HepG2 (cell line): ENCODE results near the gene WARS2. TPM values are rescaled to one million over a fixed set of nuclear protein-coding genes. Genes with fewer than 3 reads are reported as not detected.

Experiments
- ATAC-seq: fragments of 200-7000 bp; cut with Tn5 transposase; 3 replicates; pipeline ENCODE4 v1.9.1; 2020; ENCODE audit warnings: mild to moderate bottlenecking, moderate library complexity
- BruUV-seq: library from RNA; stranded (reverse); fragments of 400-500 nt; replicated peaks from 2 replicates; lab custom pipeline; 2021; lab: Mats Ljungman, UMichigan
- CTCF ChIA-PET: fragments of 300-600 bp; formaldehyde crosslinking; extraction: SDS; loops from one replicate; lab custom pipeline; 2021; ENCODE audit warnings: low total read pairs, inconsistent platforms, low intra/inter-chr PET ratio; lab: Yijun Ruan, JAX
- POLR2A ChIA-PET: fragments of 350-600 bp; sonication (Branson Sonifier 250); formaldehyde crosslinking; loops from one replicate; lab custom pipeline; 2020; ENCODE audit warnings: antibody characterized with exemption, inconsistent platforms; lab: Yijun Ruan, JAX
- DNase-seq: peaks from one replicate; pipeline ENCODE4 v3.0.0-alpha.2; 2015; ENCODE audit warnings: low spot score
- FAIRE-seq: peaks from 3 replicates; lab custom pipeline; 2011; peaks lifted over from hg19 to GRCh38; lab: Jason Lieb, UNC
- H2AFZ ChIP-seq: one replicate; pipeline ENCODE4 v1.6.1; 2011; ENCODE audit warnings: low read length, inconsistent platforms
- H3K27ac ChIP-seq: fragments of 300-600 bp; 3 replicates; pipeline ENCODE4 v1.8.0; 2011; ENCODE audit warnings: mixed run types, mild to moderate bottlenecking, mixed read lengths, low read length, inconsistent platforms; ENCODE audit not compliant: insufficient read depth; ENCODE audit errors: extremely low read length
- H3K27me3 ChIP-seq, 2 experiments: fragments of 200-600 bp in 1 of 2; 2 replicates in 1 of 2; 3 replicates in 1 of 2; pipeline versions ENCODE4 v1.6.0 to v1.8.0; 2011; ENCODE audit warnings: low read length in 2 of 2, mild to moderate bottlenecking in 2 of 2, moderate library complexity in 2 of 2, inconsistent platforms in 1 of 2; ENCODE audit not compliant: insufficient read depth in 2 of 2, control insufficient read depth in 1 of 2
- H3K36me3 ChIP-seq, 2 experiments: fragments of 200-600 bp in 1 of 2; replicated peaks in 1 of 2; 2 replicates in 1 of 2; 3 replicates in 1 of 2; pipeline versions ENCODE4 v1.5.1 to v1.8.0; 2011; ENCODE audit warnings: low read length in 2 of 2, inconsistent platforms in 1 of 2; ENCODE audit not compliant: insufficient read depth in 2 of 2, control insufficient read depth in 1 of 2
- H3K4me1 ChIP-seq: 2 replicates; pipeline ENCODE4 v1.5.1; 2012; ENCODE audit warnings: low read length, inconsistent platforms; ENCODE audit not compliant: insufficient read depth
- H3K4me2 ChIP-seq: 2 replicates; pipeline ENCODE4 v1.6.0; 2011; ENCODE audit warnings: low read depth, low read length, inconsistent platforms
- H3K4me3 ChIP-seq, 3 experiments: fragments of 200-600 bp in 1 of 3; sonication (generic), shearing (Covaris generic) in 1 of 3; replicated peaks in 1 of 3; 2 replicates each; pipeline ENCODE4 v1.5.1; 2011 to 2016; ENCODE audit warnings: low read length in 3 of 3, inconsistent platforms in 2 of 3, low read depth in 2 of 3, mild to moderate bottlenecking in 2 of 3, control low read depth in 1 of 3, mixed read lengths in 1 of 3; ENCODE audit not compliant: insufficient read depth in 1 of 3
- H3K79me2 ChIP-seq: one replicate; pipeline ENCODE4 v1.6.1; 2011; ENCODE audit warnings: low read length, inconsistent platforms; ENCODE audit not compliant: insufficient read depth
- H3K9ac ChIP-seq: 2 replicates; pipeline ENCODE4 v1.6.0; 2011; ENCODE audit warnings: mild to moderate bottlenecking, low read depth, low read length, inconsistent platforms; ENCODE audit not compliant: insufficient read depth
- H3K9me3 ChIP-seq: 2 replicates; pipeline ENCODE4 v1.5.1; 2012; ENCODE audit warnings: mild to moderate bottlenecking, low read length
- H4K20me1 ChIP-seq: 2 replicates; pipeline ENCODE4 v1.6.0; 2011; ENCODE audit warnings: inconsistent platforms, mild to moderate bottlenecking, low read length, moderate library complexity; ENCODE audit not compliant: insufficient read depth
- ATF7-NPFF ChIP-seq: sonication (generic); formaldehyde crosslinking; IDR thresholded peaks from 2 replicates; pipeline ENCODE4 v1.8.1; 2023; ENCODE audit warnings: mild to moderate bottlenecking, low read depth, missing genetic modification reagents, moderate library complexity
- GFI1 ChIP-seq: sonication (generic); formaldehyde crosslinking; IDR thresholded peaks from 2 replicates; pipeline ENCODE4 v1.5.0; 2020; ENCODE audit warnings: missing genetic modification reagents, mild to moderate bottlenecking, borderline replicate concordance
- KAT8 ChIP-seq: IDR thresholded peaks from 2 replicates; pipeline ENCODE4 v1.6.1; 2016; ENCODE audit warnings: missing genetic modification reagents, missing compliant biosample characterization
- KDM4B ChIP-seq: sonication (generic); formaldehyde crosslinking; IDR thresholded peaks from 2 replicates; pipeline ENCODE4 v1.4.0; 2020; ENCODE audit warnings: missing genetic modification reagents
- POGK ChIP-seq: sonication (generic); formaldehyde crosslinking; conservative IDR thresholded peaks from 2 replicates; pipeline ENCODE4 v1.8.0; 2022; ENCODE audit warnings: mild to moderate bottlenecking, moderate library complexity, missing genetic modification reagents
- PRDM10 ChIP-seq: sonication (generic); formaldehyde crosslinking; IDR thresholded peaks from 2 replicates; pipeline ENCODE4 v1.4.0; 2020; ENCODE audit warnings: low read depth, missing genetic modification reagents
- RFX3 ChIP-seq: IDR thresholded peaks from 2 replicates; pipeline ENCODE4 v1.6.1; 2016; ENCODE audit warnings: missing biosample characterization, missing genetic modification reagents
- SRF ChIP-seq: IDR thresholded peaks from 2 replicates; pipeline ENCODE4 v1.6.1; 2011; ENCODE audit warnings: mild to moderate bottlenecking, low read depth, low read length, moderate library complexity
- THAP9 ChIP-seq: sonication (generic); formaldehyde crosslinking; IDR thresholded peaks from 2 replicates; pipeline ENCODE4; 2020; ENCODE audit warnings: missing genetic modification reagents, mild to moderate bottlenecking, borderline replicate concordance
- XBP1 ChIP-seq: sonication (generic); formaldehyde crosslinking; IDR thresholded peaks from 2 replicates; pipeline ENCODE4 v1.5.0; 2020; ENCODE audit warnings: missing genetic modification reagents
- ZFY ChIP-seq: sonication (generic); formaldehyde crosslinking; IDR thresholded peaks from 2 replicates; pipeline ENCODE4 v1.4.0; 2020; ENCODE audit warnings: missing genetic modification reagents
- ZNF235 ChIP-seq: sonication (generic); formaldehyde crosslinking; IDR thresholded peaks from 2 replicates; pipeline ENCODE4 v1.8.1; 2023; ENCODE audit warnings: mild to moderate bottlenecking, missing genetic modification reagents, borderline replicate concordance
- ZNF607 ChIP-seq: sonication (generic); formaldehyde crosslinking; IDR thresholded peaks from 2 replicates; pipeline ENCODE4 v1.5.1; 2020; ENCODE audit warnings: missing genetic modification reagents, mild to moderate bottlenecking, borderline replicate concordance
- ZNF704 ChIP-seq: sonication (generic); formaldehyde crosslinking; IDR thresholded peaks from 2 replicates; pipeline ENCODE4 v1.8.1; 2023; ENCODE audit warnings: mild to moderate bottlenecking, inconsistent platforms, moderate library complexity, missing genetic modification reagents, borderline replicate concordance
- ZNF773 ChIP-seq: sonication (generic); formaldehyde crosslinking; IDR thresholded peaks from 2 replicates; pipeline ENCODE4 v1.4.0; 2020; ENCODE audit warnings: missing genetic modification reagents, borderline replicate concordance
- WGBS: methylation state at CpG from one replicate; pipeline ENCODE4 v1.1.6; 2017; ENCODE audit warnings: low lambda C conversion rate; 5-methylcytosine and 5-hydroxymethylcytosine counted together
- in situ Hi-C: cut with HindIII; loops from 2 replicates; pipeline ENCODE4 v1.10.0; 2017; ENCODE audit warnings: low pct_unique_long_range_greater_than_20kb; ENCODE audit not compliant: extremely low pct_ligation_motif_present
- intact Hi-C: fragments of 100-400 bp; cut with micrococcal nuclease; formaldehyde crosslinking; loops from one replicate; pipeline ENCODE4 v1.10.0; 2022; ENCODE audit not compliant: unreplicated experiment
- polyA plus RNA-seq, 8 experiments: library from polyadenylated mRNA; depleted of rRNA in 3 of 8; stranded (reverse) in 7 of 8; unstranded in 1 of 8; fragments of >200 nt; fragmentation: Illumina TruSeq in 4 of 8; extraction: Trizol in 4 of 8; gene quantifications; 2 replicates each; pipeline versions ENCODE4 v1.2.1 to v1.2.3, GENCODE V29; 2011 to 2016; ENCODE audit warnings: low read depth in 4 of 8, missing spikeins in 1 of 8, mixed read lengths in 1 of 8; ENCODE audit not compliant: insufficient read depth in 1 of 8
- total RNA-seq, 5 experiments: library from RNA; depleted of rRNA; stranded (reverse); fragments of >200 nt; fragmentation: Illumina TruSeq; extraction: Trizol; gene quantifications; 2 replicates each; pipeline ENCODE4 v1.2.3, GENCODE V29; 2016; ENCODE audit warnings: low read depth in 1 of 5

WARS2 gene
- total and polyA plus RNA-seq, 2 of the 13 experiments (the other 11 are each of a cell fraction or from before 2014, with no cell fraction given): 12.4 to 18.8 TPM

- TF ChIP-seq THAP9 (CRISPR knock-in tag) (no peak), ZFY (CRISPR knock-in tag) (no peak), XBP1 (CRISPR knock-in tag) (no peak), ZNF773 (CRISPR knock-in tag) (no peak), ZNF704 (no peak), ATF7-NPFF (no peak)
- TF ChIP-seq, all 625 proteins: peak for 0
Measured at GRCh38 chr1:119004781-119005180, 135.7 kb downstream of the WARS2 start (continued).

DNA sequence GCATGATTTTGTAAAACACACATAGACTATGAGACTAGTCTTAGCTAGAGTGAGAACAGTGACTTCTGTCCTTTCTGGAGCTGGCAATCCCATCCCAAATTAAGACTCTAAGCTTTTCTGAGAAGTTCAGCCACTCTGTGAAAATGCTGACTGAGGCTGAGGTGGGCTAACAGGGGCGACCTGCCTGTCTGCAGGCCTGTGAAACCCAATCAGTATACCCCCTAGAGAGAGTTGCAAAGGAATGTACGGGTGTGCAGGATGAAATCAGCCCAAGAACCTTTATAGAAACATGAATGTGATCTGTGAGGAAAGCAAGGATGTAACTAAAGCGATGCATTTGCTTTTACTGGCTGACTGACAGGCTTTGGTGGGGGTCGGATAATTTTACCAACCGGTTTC lies 136.3 kb downstream of the WARS2 start:
- intact Hi-C loops: no loop called here
- H3K4me3 ChIP-seq: no peak overlapping the region
- H3K4me1 ChIP-seq: no peaks in the 10 kb centered on the region
- H3K4me2 ChIP-seq: no peak overlapping the region
- FAIRE-seq (no peak), DNase-seq (no peak), ATAC-seq (no peak)
- H3K9me3 ChIP-seq: no peaks in the 10 kb centered on the region; the same call in 1 of the 2 replicates
- 82% methylated on average over 5 of the region's 5 CpGs for WGBS
- no peaks in the 10 kb centered on the region for H3K27me3 ChIP-seq
- no peak overlapping the region for H2AFZ ChIP-seq
- ChIA-PET POLR2A (no interaction called here), CTCF (no interaction called here)
- no peaks in the 10 kb centered on the region for H3K79me2 ChIP-seq
- no peak overlapping the region for H3K27ac ChIP-seq
- in situ Hi-C loops: loop anchor here (25.0 kb wide), 2 partner anchors 442 to 842 kb away; no protein-coding TSS in a partner anchor
- H4K20me1 ChIP-seq: no peaks in the 10 kb centered on the region
- no peaks in the 10 kb centered on the region for H3K36me3 ChIP-seq
- no TSS peak for BruUV-seq
- no peak overlapping the region for H3K9ac ChIP-seq
- TF ChIP-seq SRF (no peak), KAT8 (no peak), POGK (no peak), ZNF607 (CRISPR knock-in tag) (no peak), RFX3 (CRISPR knock-in tag) (no peak), ZNF235 (no peak), GFI1 (CRISPR knock-in tag) (no peak), KDM4B (no peak), PRDM10 (no peak)
